GM13976 (cell line): ENCODE results near the gene THADA.

Experiments
- DNase-seq: peaks from one replicate; pipeline ENCODE4 v3.0.0; 2012; ENCODE audit warnings: low spot score
- in situ Hi-C: fragments of 300-500 bp; cut with MboI; formaldehyde crosslinking; loops from one replicate; pipeline ENCODE4 v1.12.0; 2022; ENCODE audit warnings: low sequenced_read_pairs, mixed read lengths, inconsistent platforms; ENCODE audit not compliant: unreplicated experiment
- TF ChIP-seq, protein P1 (sequence below): IDR thresholded peaks from 2 replicates; pipeline ENCODE4 v1.5.1; 2012; ENCODE audit warnings: borderline replicate concordance, mild to moderate bottlenecking; ENCODE audit not compliant: insufficient read depth; ENCODE audit errors: extremely low read depth, missing control alignments, control extremely low read depth

The THADA gene

DNA sequence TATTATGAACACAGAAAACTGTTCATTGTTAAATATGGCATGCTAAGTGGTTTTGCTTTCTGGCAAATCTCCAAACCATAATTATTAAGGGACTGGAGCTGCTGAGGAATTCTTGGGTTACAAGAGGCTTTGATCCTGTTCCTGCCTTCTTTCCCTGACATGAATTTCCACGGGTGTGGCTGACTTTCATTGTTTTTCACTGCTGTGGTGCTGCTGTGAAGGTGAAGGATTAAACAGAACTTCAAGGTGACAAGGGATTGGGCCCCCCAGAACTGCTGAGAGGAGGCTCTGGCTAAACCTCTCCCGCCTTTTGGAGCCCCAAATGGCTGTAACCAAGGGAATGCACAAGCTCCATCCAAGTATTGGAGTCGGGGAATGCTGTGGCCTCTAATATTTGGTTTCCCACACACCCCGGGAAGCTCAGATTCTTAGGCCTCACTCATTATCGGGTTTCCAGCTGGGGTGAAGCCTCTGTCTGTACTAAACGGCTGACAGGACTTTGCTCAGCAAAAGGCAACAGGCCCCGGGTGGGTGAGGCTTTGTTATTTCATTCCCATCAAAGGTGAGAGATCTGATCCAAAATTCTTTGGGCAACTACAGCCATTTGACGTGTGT, 340.4 kb downstream of the THADA start:
- in situ Hi-C loops, result no loop called here
- TF ChIP-seq, protein P1, sequence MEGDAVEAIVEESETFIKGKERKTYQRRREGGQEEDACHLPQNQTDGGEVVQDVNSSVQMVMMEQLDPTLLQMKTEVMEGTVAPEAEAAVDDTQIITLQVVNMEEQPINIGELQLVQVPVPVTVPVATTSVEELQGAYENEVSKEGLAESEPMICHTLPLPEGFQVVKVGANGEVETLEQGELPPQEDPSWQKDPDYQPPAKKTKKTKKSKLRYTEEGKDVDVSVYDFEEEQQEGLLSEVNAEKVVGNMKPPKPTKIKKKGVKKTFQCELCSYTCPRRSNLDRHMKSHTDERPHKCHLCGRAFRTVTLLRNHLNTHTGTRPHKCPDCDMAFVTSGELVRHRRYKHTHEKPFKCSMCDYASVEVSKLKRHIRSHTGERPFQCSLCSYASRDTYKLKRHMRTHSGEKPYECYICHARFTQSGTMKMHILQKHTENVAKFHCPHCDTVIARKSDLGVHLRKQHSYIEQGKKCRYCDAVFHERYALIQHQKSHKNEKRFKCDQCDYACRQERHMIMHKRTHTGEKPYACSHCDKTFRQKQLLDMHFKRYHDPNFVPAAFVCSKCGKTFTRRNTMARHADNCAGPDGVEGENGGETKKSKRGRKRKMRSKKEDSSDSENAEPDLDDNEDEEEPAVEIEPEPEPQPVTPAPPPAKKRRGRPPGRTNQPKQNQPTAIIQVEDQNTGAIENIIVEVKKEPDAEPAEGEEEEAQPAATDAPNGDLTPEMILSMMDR, result no peak
- DNase-seq, result no peak

DNA sequence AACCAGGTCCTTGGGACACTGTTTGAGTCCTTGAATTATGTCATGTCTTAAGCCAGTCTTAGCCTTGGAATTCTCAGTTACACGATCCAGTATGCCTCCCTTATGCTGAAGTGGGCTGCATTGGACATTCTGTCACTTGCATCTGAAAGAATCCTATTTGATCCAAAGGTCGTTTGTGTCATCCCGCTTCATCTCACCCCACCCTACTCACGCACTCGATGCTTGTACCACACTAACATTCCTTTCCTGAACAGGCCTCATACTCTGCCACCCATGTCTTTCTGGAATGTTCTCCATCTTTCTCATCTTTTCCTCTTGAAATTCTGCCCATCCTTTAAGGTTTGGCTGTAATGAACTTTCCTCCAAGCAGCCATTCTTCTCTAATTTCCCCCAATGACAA, 341.5 kb downstream of the THADA start:
- no peak for DNase-seq
- TF ChIP-seq, protein P1, result no peak
- in situ Hi-C loops, result no loop called here

DNA sequence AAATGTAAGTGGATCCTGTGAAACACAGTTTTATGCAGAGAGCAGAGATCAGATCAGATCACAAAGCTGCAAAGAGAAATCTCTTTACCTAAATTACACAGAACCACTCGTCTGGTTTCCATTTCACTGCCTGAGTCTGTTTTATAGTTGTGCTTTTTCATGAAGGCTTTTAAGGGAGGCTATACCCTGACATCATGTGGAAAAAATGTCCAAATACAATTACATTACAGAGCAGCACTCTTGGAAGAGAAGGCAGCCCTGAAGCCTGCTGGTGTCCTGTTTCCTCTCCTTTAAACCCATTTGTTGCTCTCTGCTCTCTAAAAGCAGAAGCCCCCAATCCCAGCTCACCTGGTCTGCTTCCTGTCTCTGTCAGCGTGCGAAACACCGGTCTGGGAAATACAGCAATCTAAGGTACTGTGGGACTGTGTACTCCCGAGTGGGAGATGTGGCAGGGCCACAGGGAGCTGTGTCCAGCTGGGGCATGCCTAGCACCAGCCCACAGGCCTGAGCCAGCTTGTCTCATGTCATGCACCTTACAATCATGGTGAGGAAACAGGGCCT, 344.6 kb downstream of the THADA start:
- in situ Hi-C loops, result no loop called here
- TF ChIP-seq, protein P1, result no peak
- DNase-seq, result no peak

DNA sequence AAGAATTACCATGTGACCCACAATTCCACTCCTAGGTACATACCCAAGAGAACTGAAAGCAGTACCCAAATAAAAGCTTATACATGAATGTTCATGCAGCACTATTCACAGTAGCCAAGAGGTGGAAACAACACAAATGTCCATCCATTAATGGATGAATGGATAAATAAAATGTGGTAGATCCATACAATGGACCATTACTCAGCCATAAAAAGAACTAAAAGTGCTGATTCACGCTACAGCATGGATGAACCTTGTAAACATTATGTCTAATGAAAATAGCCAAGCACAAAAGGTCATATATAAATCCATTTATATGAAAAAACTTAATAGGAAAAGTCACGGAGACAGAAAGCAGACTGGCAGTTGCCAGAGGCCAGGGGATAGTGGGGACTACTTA, 345.8 kb downstream of the THADA start:
- TF ChIP-seq, protein P1, result no peak
- in situ Hi-C loops, result no loop called here
- DNase-seq, result no peak

DNA sequence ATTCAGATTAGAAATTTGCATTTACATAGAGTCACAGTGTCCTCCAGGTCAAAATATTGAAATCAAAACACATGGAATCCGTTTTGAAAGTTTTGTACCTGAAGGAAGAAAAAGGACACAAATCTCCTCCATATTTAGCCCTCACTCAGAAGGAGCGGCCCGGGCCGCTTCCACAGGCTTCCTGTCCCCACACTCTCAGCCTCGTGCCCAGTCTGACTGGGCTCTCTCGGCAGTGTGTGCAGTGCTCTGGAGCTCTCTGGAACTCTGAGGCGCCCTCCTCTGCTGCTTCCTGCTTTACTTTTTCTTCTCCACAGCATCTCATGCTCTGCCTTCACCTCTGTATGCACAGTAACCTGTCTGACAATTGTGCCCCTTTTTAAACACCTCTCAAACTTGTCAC, 347.2 kb downstream of the THADA start:
- DNase-seq, result no peak
- TF ChIP-seq, protein P1, result no peak
- in situ Hi-C loops, result no loop called here

DNA sequence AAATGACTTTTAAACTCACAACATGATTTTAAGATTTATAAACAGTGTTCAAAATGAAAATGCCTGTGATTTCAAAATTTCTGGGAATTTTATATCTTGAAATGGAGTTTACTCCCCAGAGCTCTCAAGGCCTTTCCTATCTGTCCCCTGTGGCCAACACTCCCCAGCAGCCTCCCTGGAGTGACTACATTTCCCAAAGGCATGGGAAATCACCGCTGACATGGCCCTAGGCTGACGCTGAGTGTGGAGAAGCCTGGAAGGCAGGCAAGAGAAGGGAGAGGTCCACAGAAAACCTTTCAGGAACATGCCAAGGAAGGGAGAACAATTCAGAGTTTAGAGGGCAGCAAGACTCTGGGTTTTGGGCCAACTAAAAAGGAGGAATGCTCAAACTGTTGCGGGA, 349.2 kb downstream of the THADA start:
- DNase-seq, result no peak
- in situ Hi-C loops, result no loop called here
- TF ChIP-seq, protein P1, result no peak
